A673 (cell line): Measurements from ENCODE around the gene TRABD2A. TPM values are rescaled to one million over a fixed set of nuclear protein-coding genes. Genes with fewer than 3 reads are reported as not detected.

Experiments used
- BruUV-seq: library from RNA; stranded (reverse); fragments of 400-500 nt; replicated peaks from 2 replicates; lab custom pipeline; 2021; lab: Mats Ljungman, UMichigan
- CTCF ChIA-PET: fragments of 300-600 bp; sonication (Branson Sonifier 250); formaldehyde crosslinking; loops from one replicate; lab custom pipeline; 2022; ENCODE audit warnings: antibody characterized with exemption; lab: Charles Lee
- POLR2A ChIA-PET: fragments of 300-600 bp; sonication (Branson Sonifier 250); formaldehyde crosslinking; loops from one replicate; lab custom pipeline; 2022; ENCODE audit warnings: antibody characterized with exemption; ENCODE audit not compliant: low non-redundant PET; lab: Charles Lee
- DNase-seq: peaks from one replicate; pipeline ENCODE4 v3.0.0-alpha.2; 2015; ENCODE audit warnings: low spot score
- H3K27ac ChIP-seq: fragments of 200-600 bp; sonication (generic); 2 replicates; pipeline ENCODE4 v1.5.1; 2016; ENCODE audit warnings: mixed run types, low read depth, mild to moderate bottlenecking, mixed read lengths, antibody characterized with exemption, low read length; ENCODE audit not compliant: poor library complexity, severe bottlenecking
- H3K27me3 ChIP-seq: fragments of 200-600 bp; sonication (generic); replicated peaks from 2 replicates; pipeline ENCODE4 v1.6.1; 2017; ENCODE audit warnings: mixed run types, low read depth, mild to moderate bottlenecking, mixed read lengths, antibody characterized with exemption, low read length; ENCODE audit not compliant: insufficient read depth, poor library complexity
- H3K36me3 ChIP-seq: fragments of 200-600 bp; sonication (generic); 2 replicates; pipeline ENCODE4 v1.6.1; 2016; ENCODE audit warnings: mixed run types, mild to moderate bottlenecking, mixed read lengths, antibody characterized with exemption, low read length; ENCODE audit not compliant: insufficient read depth, poor library complexity, severe bottlenecking
- H3K4me1 ChIP-seq: fragments of 200-600 bp; sonication (generic); 2 replicates; pipeline ENCODE4 v1.6.1; 2017; ENCODE audit warnings: mixed run types, mild to moderate bottlenecking, mixed read lengths, antibody characterized with exemption, low read length; ENCODE audit not compliant: insufficient read depth, poor library complexity, severe bottlenecking
- H3K4me3 ChIP-seq: fragments of 200-600 bp; sonication (generic); 2 replicates; pipeline ENCODE4 v1.5.1; 2016; ENCODE audit warnings: low read depth, mixed run types, mild to moderate bottlenecking, mixed read lengths, low read length; ENCODE audit not compliant: poor library complexity, severe bottlenecking
- H3K9me3 ChIP-seq: fragments of 200-600 bp; sonication (generic); 2 replicates; pipeline ENCODE4 v1.6.1; 2016; ENCODE audit warnings: mixed run types, low read depth, mild to moderate bottlenecking, mixed read lengths, antibody characterized with exemption, low read length; ENCODE audit not compliant: poor library complexity, severe bottlenecking
- EZH2 ChIP-seq: fragments of 200-600 bp; sonication (generic); IDR thresholded peaks from 2 replicates; pipeline ENCODE4 v1.6.1; 2017; ENCODE audit warnings: borderline replicate concordance, low read depth, mild to moderate bottlenecking, mixed read lengths, antibody characterized with exemption, low read length; ENCODE audit not compliant: poor library complexity, severe bottlenecking
- intact Hi-C: fragments of 100-400 bp; cut with micrococcal nuclease; formaldehyde crosslinking; loops from one replicate; pipeline ENCODE4 v1.10.0; 2022; ENCODE audit not compliant: unreplicated experiment
- total RNA-seq: library from RNA; stranded (reverse); gene quantifications from 2 replicates; pipeline ENCODE4 v1.2.3, GENCODE V29; 2021
- TF ChIP-seq, protein P1 (sequence below): fragments of 300-800, 200-600 bp; sonication (generic); conservative IDR thresholded peaks from 2 replicates; pipeline ENCODE4 v1.5.1; 2017; ENCODE audit warnings: low read depth, mild to moderate bottlenecking, antibody characterized with exemption, low read length, moderate library complexity, mixed read lengths

Gene TRABD2A
- total RNA-seq, 1 experiment from 2014 or later: 0.67 TPM

- Histone ChIP-seq H3K4me1 (peaks cover 2% of the 10 kb centered on the region), H3K27ac (no peak overlapping the region), H3K4me3 (no peak overlapping the region), H3K27me3 (no peaks in the 10 kb centered on the region), H3K9me3 (no peaks in the 10 kb centered on the region), H3K36me3 (no peaks in the 10 kb centered on the region)
- intact Hi-C loops: no loop called here
- POLR2A ChIA-PET: no interaction called here
- no peak for TF ChIP-seq EZH2
- TF ChIP-seq, protein P1, sequence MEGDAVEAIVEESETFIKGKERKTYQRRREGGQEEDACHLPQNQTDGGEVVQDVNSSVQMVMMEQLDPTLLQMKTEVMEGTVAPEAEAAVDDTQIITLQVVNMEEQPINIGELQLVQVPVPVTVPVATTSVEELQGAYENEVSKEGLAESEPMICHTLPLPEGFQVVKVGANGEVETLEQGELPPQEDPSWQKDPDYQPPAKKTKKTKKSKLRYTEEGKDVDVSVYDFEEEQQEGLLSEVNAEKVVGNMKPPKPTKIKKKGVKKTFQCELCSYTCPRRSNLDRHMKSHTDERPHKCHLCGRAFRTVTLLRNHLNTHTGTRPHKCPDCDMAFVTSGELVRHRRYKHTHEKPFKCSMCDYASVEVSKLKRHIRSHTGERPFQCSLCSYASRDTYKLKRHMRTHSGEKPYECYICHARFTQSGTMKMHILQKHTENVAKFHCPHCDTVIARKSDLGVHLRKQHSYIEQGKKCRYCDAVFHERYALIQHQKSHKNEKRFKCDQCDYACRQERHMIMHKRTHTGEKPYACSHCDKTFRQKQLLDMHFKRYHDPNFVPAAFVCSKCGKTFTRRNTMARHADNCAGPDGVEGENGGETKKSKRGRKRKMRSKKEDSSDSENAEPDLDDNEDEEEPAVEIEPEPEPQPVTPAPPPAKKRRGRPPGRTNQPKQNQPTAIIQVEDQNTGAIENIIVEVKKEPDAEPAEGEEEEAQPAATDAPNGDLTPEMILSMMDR: no peak
- no peak for DNase-seq
- BruUV-seq: no TSS peak
- CTCF ChIA-PET: no interaction called here
Observed at GRCh38 chr2:84914334-84914733, 33.5 kb upstream of the TRABD2A start.

- ChIA-PET POLR2A (no interaction called here), CTCF (no interaction called here)
- no peak for DNase-seq
- TF ChIP-seq, protein P1: no peak
- no peak for TF ChIP-seq EZH2
- Histone ChIP-seq H3K9me3 (no peaks in the 10 kb centered on the region), H3K27ac (no peak overlapping the region), H3K4me3 (no peak overlapping the region), H3K4me1 (no peaks in the 10 kb centered on the region), H3K36me3 (no peaks in the 10 kb centered on the region), H3K27me3 (no peaks in the 10 kb centered on the region)
- intact Hi-C loops: no loop called here
- no TSS peak for BruUV-seq
Observed at GRCh38 chr2:84912984-84913383, 32.1 kb upstream of the TRABD2A start.

GRCh38 chr2:84911135-84911678, 30.3 kb upstream of the TRABD2A start:
- no peak for TF ChIP-seq EZH2
- TF ChIP-seq, protein P1: no peak
- Histone ChIP-seq H3K27ac (no peak overlapping the region), H3K36me3 (peaks cover 8% of the 10 kb centered on the region), H3K9me3 (no peaks in the 10 kb centered on the region), H3K4me1 (peaks cover 9% of the 10 kb centered on the region), H3K27me3 (no peaks in the 10 kb centered on the region), H3K4me3 (no peak overlapping the region)
- POLR2A ChIA-PET: no interaction called here
- intact Hi-C loops: no loop called here
- BruUV-seq: no TSS peak
- CTCF ChIA-PET: no interaction called here
- DNase-seq: no peak
